GM23248 (cell line): ENCODE data around the gene TMEM89. TPM values are rescaled to one million over a fixed set of nuclear protein-coding genes. Genes with fewer than 3 reads are reported as not detected.
A peak's percentile ranks its signal among the peaks of the same experiment; 100 is the strongest.

ENCODE experiments used
- DNase-seq: peaks from one replicate; pipeline ENCODE4 v3.0.0-alpha.2; 2015
- H2AFZ ChIP-seq: fragments of 200-600 bp; sonication (generic); 2 replicates; pipeline ENCODE4 v1.6.1; 2016; ENCODE audit warnings: antibody characterized with exemption
- H3F3A ChIP-seq: fragments of 200-600 bp; sonication (generic); 2 replicates; pipeline ENCODE4 v1.6.1; 2016; ENCODE audit warnings: mild to moderate bottlenecking, antibody characterized with exemption, mixed run types; ENCODE audit not compliant: insufficient read depth
- H3K27ac ChIP-seq: fragments of 200-600 bp; sonication (generic); 2 replicates; pipeline ENCODE4 v1.5.1; 2016; ENCODE audit warnings: mild to moderate bottlenecking
- H3K27me3 ChIP-seq: fragments of 200-600 bp; sonication (generic); replicated peaks from 2 replicates; pipeline ENCODE4 v1.6.1; 2016; ENCODE audit warnings: mild to moderate bottlenecking; ENCODE audit not compliant: insufficient read depth
- H3K36me3 ChIP-seq: fragments of 200-600 bp; sonication (generic); 2 replicates; pipeline ENCODE4 v1.6.1; 2016; ENCODE audit warnings: low read depth, mild to moderate bottlenecking
- H3K4me1 ChIP-seq: fragments of 200-600 bp; sonication (generic); 2 replicates; pipeline ENCODE4 v1.6.1; 2016; ENCODE audit warnings: mild to moderate bottlenecking; ENCODE audit not compliant: insufficient read depth
- H3K4me2 ChIP-seq: fragments of 200-600 bp; sonication (generic); one replicate; pipeline ENCODE4 v1.6.1; 2016; ENCODE audit warnings: mild to moderate bottlenecking; ENCODE audit not compliant: unreplicated experiment
- H3K4me3 ChIP-seq: fragments of 200-600 bp; sonication (generic); 2 replicates; pipeline ENCODE4 v1.5.1; 2016; ENCODE audit warnings: mild to moderate bottlenecking
- H3K79me2 ChIP-seq: fragments of 200-600 bp; sonication (generic); 2 replicates; pipeline ENCODE4 v1.6.1; 2016; ENCODE audit warnings: mild to moderate bottlenecking; ENCODE audit not compliant: insufficient read depth
- H3K9ac ChIP-seq: fragments of 200-600 bp; sonication (generic); 2 replicates; pipeline ENCODE4 v1.6.1; 2016; ENCODE audit warnings: mild to moderate bottlenecking
- H3K9me2 ChIP-seq: fragments of 200-600 bp; sonication (generic); 2 replicates; pipeline ENCODE4 v1.6.1; 2016; ENCODE audit warnings: mixed run types, mild to moderate bottlenecking, moderate library complexity; ENCODE audit not compliant: insufficient read depth
- H3K9me3 ChIP-seq: fragments of 200-600 bp; sonication (generic); one replicate; pipeline ENCODE4 v1.6.1; 2017; ENCODE audit warnings: low read depth
- H4K20me1 ChIP-seq: fragments of 200-600 bp; sonication (generic); 2 replicates; pipeline ENCODE4 v1.6.0; 2016; ENCODE audit not compliant: insufficient read depth
- EZH2 ChIP-seq: fragments of 200-600 bp; sonication (generic); IDR thresholded peaks from 2 replicates; pipeline ENCODE4 v1.6.1; 2018; ENCODE audit warnings: antibody characterized with exemption, mild to moderate bottlenecking; ENCODE audit not compliant: insufficient read depth, poor library complexity, severe bottlenecking
- EZH2phosphoT487 ChIP-seq: fragments of 200-600 bp; sonication (generic); IDR thresholded peaks from 2 replicates; pipeline ENCODE4 v1.6.1; 2018; ENCODE audit warnings: antibody characterized with exemption, moderate library complexity, mild to moderate bottlenecking, low read depth; ENCODE audit not compliant: insufficient read depth
- WGBS, 2 experiments: methylation state at CpG; one replicate each; pipeline ENCODE4 v1.1.6; 2015 to 2017; ENCODE audit warnings: low lambda C conversion rate in 2 of 2, low coverage in 1 of 2; ENCODE audit errors: missing lambda C conversion rate in 2 of 2; 5-methylcytosine and 5-hydroxymethylcytosine counted together
- in situ Hi-C: fragments of 300-500 bp; cut with MboI; formaldehyde crosslinking; loops from 2 replicates; pipeline ENCODE4 v1.15.0; 2020
- polyA plus RNA-seq: library from polyadenylated mRNA; unstranded; fragments of >200 nt; fragmentation: Nextera tagmentation; extraction: Ambion mirVana; gene quantifications from 2 replicates; pipeline ENCODE4 v1.2.1, GENCODE V29; 2016
- total RNA-seq: library from RNA; depleted of rRNA; stranded (reverse); fragments of >200 nt; shearing (Covaris generic); gene quantifications from 2 replicates; pipeline ENCODE4 v1.2.3, GENCODE V29; 2014

Gene TMEM89
- total and polyA plus RNA-seq, 2 experiments from 2014 or later = not detected

GRCh38 chr3:48656841-48657281 lies 35.3 kb upstream of the TMEM89 start:
- in situ Hi-C loops = no loop called here
- WGBS, 2 experiments = 80 to 85% methylated on average over 35 to 44 of the region's 45 CpGs
- Histone ChIP-seq H3K27ac (no peak overlapping the region), H3K9me3 (no peaks in the 10 kb centered on the region), H3K4me1 (no peaks in the 10 kb centered on the region), H3K4me3 (0 out of 2 replicates have a peak overlapping the region, but pooled peaks have one; percentile 58), H3K79me2 (no peaks in the 10 kb centered on the region), H4K20me1 (no peaks in the 10 kb centered on the region), H3K36me3 (no peaks in the 10 kb centered on the region), H3F3A (no peaks in the 10 kb centered on the region), H2AFZ (peak overlapping the region; percentile 34; the same call in 1 of the 2 replicates), H3K4me2 (peak overlapping the region; percentile 16), H3K27me3 (no peaks in the 10 kb centered on the region), H3K9me2 (no peaks in the 10 kb centered on the region), H3K9ac (no peak overlapping the region)
- no peak for DNase-seq
- TF ChIP-seq EZH2phosphoT487 (no peak), EZH2 (no peak)

GRCh38 chr3:48656061-48656840 lies 34.7 kb upstream of the TMEM89 start:
- TF ChIP-seq EZH2phosphoT487 (no peak), EZH2 (no peak)
- H3K27ac ChIP-seq = no peak overlapping the region
- no peaks in the 10 kb centered on the region for H3K4me1 ChIP-seq
- no peaks in the 10 kb centered on the region for H3K9me2 ChIP-seq
- in situ Hi-C loops = no loop called here
- no peaks in the 10 kb centered on the region for H3K36me3 ChIP-seq
- peak; percentile 89 for DNase-seq
- 16 to 18% methylated on average over 46 to 57 of the region's 94 CpGs for WGBS, 2 experiments
- H3F3A ChIP-seq = no peaks in the 10 kb centered on the region
- no peaks in the 10 kb centered on the region for H3K9me3 ChIP-seq
- H2AFZ ChIP-seq = peak overlapping the region; percentile 34; the same call in 1 of the 2 replicates
- no peak overlapping the region for H3K9ac ChIP-seq
- H3K27me3 ChIP-seq = no peaks in the 10 kb centered on the region
- no peaks in the 10 kb centered on the region for H4K20me1 ChIP-seq
- peak overlapping the region; percentile 16 for H3K4me2 ChIP-seq
- H3K79me2 ChIP-seq = no peaks in the 10 kb centered on the region
- H3K4me3 ChIP-seq = peak overlapping the region; percentile 58

DNA sequence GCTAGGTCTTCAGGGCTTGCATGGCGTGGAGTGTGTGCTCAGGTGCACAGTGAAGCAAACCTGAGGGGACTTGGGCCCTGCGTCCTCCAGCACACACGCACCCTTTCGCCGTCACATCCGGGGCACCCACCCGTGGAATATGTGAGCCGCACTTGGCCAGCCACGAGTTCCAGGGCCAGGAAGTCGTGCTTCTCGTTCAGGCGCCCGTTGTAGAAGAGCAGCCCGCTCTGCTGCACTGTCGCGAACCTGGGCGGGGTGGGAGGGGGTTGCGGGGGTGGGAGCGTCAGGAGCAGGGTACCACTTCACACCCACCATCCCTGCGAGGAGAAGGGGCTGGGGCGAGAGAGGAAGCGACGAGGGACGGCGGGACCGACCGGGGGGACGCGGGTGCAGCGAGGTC lies 34.0 kb upstream of the TMEM89 start:
- no peaks in the 10 kb centered on the region for H3K27me3 ChIP-seq
- no peaks in the 10 kb centered on the region for H3K79me2 ChIP-seq
- no peaks in the 10 kb centered on the region for H3K9me3 ChIP-seq
- no peaks in the 10 kb centered on the region for H3K36me3 ChIP-seq
- H3K4me2 ChIP-seq = peak overlapping the region; percentile 16
- H3K4me1 ChIP-seq = no peaks in the 10 kb centered on the region
- no peaks in the 10 kb centered on the region for H4K20me1 ChIP-seq
- peak overlapping the region; percentile 58 for H3K4me3 ChIP-seq
- in situ Hi-C loops = no loop called here
- no peak overlapping the region for H3K9ac ChIP-seq
- TF ChIP-seq EZH2 = no peak
- no peak for TF ChIP-seq EZH2phosphoT487
- 0 out of 2 replicates have a peak overlapping the region, but pooled peaks have one; percentile 34 for H2AFZ ChIP-seq
- WGBS, 2 experiments = 17 to 18% methylated on average over 17 to 30 of the region's 30 CpGs
- no peak overlapping the region for H3K27ac ChIP-seq
- peak; percentile 18 for DNase-seq
- H3F3A ChIP-seq = no peaks in the 10 kb centered on the region
- no peaks in the 10 kb centered on the region for H3K9me2 ChIP-seq

DNA sequence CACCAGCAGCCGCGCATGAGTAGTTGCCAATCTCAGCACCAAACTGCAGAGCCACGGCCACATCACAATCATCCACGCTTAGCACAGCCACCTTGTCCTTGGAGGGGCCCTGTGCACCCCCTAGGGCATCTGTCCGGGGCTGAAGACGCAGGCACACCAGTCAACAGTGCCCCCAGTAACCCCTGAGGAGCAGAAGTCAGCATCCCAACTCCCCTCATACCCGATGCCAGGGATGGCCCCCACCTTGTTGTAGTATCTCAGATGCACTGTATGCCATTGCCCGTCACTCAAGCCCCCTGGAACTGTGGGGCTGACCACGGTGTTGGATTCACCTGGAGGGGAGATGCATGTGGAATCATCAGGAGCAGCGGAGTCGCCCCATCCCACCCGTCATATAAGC lies 33.5 kb upstream of the TMEM89 start:
- Histone ChIP-seq H3K4me1 (no peaks in the 10 kb centered on the region), H2AFZ (no peak overlapping the region), H3K9ac (no peak overlapping the region), H3K4me2 (no peak overlapping the region), H3K27ac (no peak overlapping the region), H4K20me1 (no peaks in the 10 kb centered on the region), H3F3A (no peaks in the 10 kb centered on the region), H3K9me3 (no peaks in the 10 kb centered on the region), H3K9me2 (no peaks in the 10 kb centered on the region), H3K4me3 (no peak overlapping the region), H3K36me3 (no peaks in the 10 kb centered on the region), H3K27me3 (no peaks in the 10 kb centered on the region), H3K79me2 (no peaks in the 10 kb centered on the region)
- WGBS, 2 experiments = 77 to 82% methylated on average over 11 to 12 of the region's 12 CpGs
- in situ Hi-C loops = no loop called here
- TF ChIP-seq EZH2 (no peak), EZH2phosphoT487 (no peak)
- no peak for DNase-seq
